ENCODE measurements around the gene CHST11.

The CHST11 gene

GRCh38 chr12:104485651-104486362 is 29.1 kb downstream of the CHST11 start:
- no peaks in the 10 kb centered on the region for H3K9me3 ChIP-seq (ENCODE audit: control insufficient read depth, insufficient read depth, low read length)
- no peaks in the 10 kb centered on the region for H3F3A ChIP-seq (ENCODE audit: control insufficient read depth, insufficient read depth)
- no peaks in the 10 kb centered on the region for H3K36me3 ChIP-seq (ENCODE audit: control insufficient read depth, low read length)
- peaks cover 29% of the 10 kb centered on the region for H3K79me2 ChIP-seq (ENCODE audit: control insufficient read depth, low read length)
- peak overlapping the region; percentile 15; the same call in 1 of the 2 replicates for H3K27ac ChIP-seq (ENCODE audit: low read depth, low read length)
- TF ChIP-seq CTCF (IDR thresholded peaks at IDR 0.05; ENCODE audit: low read depth, low read length, poor library complexity, severe bottlenecking): no peak
- TF ChIP-seq EZH2phosphoT487 (IDR thresholded peaks at IDR 0.05; ENCODE audit: borderline replicate concordance, low read length): no peak
- peaks cover 73% of the 10 kb centered on the region for H3K4me1 ChIP-seq (ENCODE audit: control insufficient read depth, low read length)
- H3K9me2 ChIP-seq (replicated peaks; ENCODE audit: control insufficient read depth, low read length): no peaks in the 10 kb centered on the region
- H3K4me2 ChIP-seq (ENCODE audit: low read length): peak overlapping the region; percentile 70
- H4K20me1 ChIP-seq (ENCODE audit: control insufficient read depth, insufficient read depth, low read depth, low read length): no peaks in the 10 kb centered on the region
- no peaks in the 10 kb centered on the region for H3K27me3 ChIP-seq (ENCODE audit: control insufficient read depth, low read length)
- peak overlapping the region; percentile 21 for H3K4me3 ChIP-seq (ENCODE audit: low read length)

- Histone ChIP-seq H3K4me2 (ENCODE audit: low read length) (peak overlapping the region; percentile 70), H3K27me3 (ENCODE audit: control insufficient read depth, low read length) (no peaks in the 10 kb centered on the region), H3K27ac (ENCODE audit: low read depth, low read length) (no peak overlapping the region), H3K36me3 (ENCODE audit: control insufficient read depth, low read length) (no peaks in the 10 kb centered on the region), H3K4me1 (ENCODE audit: control insufficient read depth, low read length) (peaks cover 73% of the 10 kb centered on the region), H4K20me1 (ENCODE audit: control insufficient read depth, insufficient read depth, low read depth, low read length) (no peaks in the 10 kb centered on the region), H3K9me3 (ENCODE audit: control insufficient read depth, insufficient read depth, low read length) (no peaks in the 10 kb centered on the region), H3K79me2 (ENCODE audit: control insufficient read depth, low read length) (peaks cover 29% of the 10 kb centered on the region), H3F3A (ENCODE audit: control insufficient read depth, insufficient read depth) (no peaks in the 10 kb centered on the region), H3K9me2 (replicated peaks; ENCODE audit: control insufficient read depth, low read length) (no peaks in the 10 kb centered on the region), H3K4me3 (ENCODE audit: low read length) (no peak overlapping the region)
- TF ChIP-seq CTCF (IDR thresholded peaks at IDR 0.05; ENCODE audit: low read depth, low read length, poor library complexity, severe bottlenecking): no peak
- TF ChIP-seq EZH2phosphoT487 (IDR thresholded peaks at IDR 0.05; ENCODE audit: borderline replicate concordance, low read length): no peak
These were observed 29.6 kb downstream of the CHST11 start for GRCh38 chr12:104486363-104486750.

GRCh38 chr12:104486943-104487819 is 30.4 kb downstream of the CHST11 start:
- peaks cover 72% of the 10 kb centered on the region for H3K4me1 ChIP-seq (ENCODE audit: control insufficient read depth, low read length)
- H3K4me3 ChIP-seq (ENCODE audit: low read length): no peak overlapping the region
- no peak for TF ChIP-seq CTCF (IDR thresholded peaks at IDR 0.05; ENCODE audit: low read depth, low read length, poor library complexity, severe bottlenecking)
- TF ChIP-seq EZH2phosphoT487 (IDR thresholded peaks at IDR 0.05; ENCODE audit: borderline replicate concordance, low read length): no peak
- no peaks in the 10 kb centered on the region for H3F3A ChIP-seq (ENCODE audit: control insufficient read depth, insufficient read depth)
- peaks cover 33% of the 10 kb centered on the region for H3K79me2 ChIP-seq (ENCODE audit: control insufficient read depth, low read length)
- no peaks in the 10 kb centered on the region for H4K20me1 ChIP-seq (ENCODE audit: control insufficient read depth, insufficient read depth, low read depth, low read length)
- H3K9me2 ChIP-seq (replicated peaks; ENCODE audit: control insufficient read depth, low read length): no peaks in the 10 kb centered on the region
- H3K27ac ChIP-seq (ENCODE audit: low read depth, low read length): no peak overlapping the region
- H3K9me3 ChIP-seq (ENCODE audit: control insufficient read depth, insufficient read depth, low read length): no peaks in the 10 kb centered on the region
- no peak overlapping the region for H3K4me2 ChIP-seq (ENCODE audit: low read length)
- no peaks in the 10 kb centered on the region for H3K36me3 ChIP-seq (ENCODE audit: control insufficient read depth, low read length)
- H3K27me3 ChIP-seq (ENCODE audit: control insufficient read depth, low read length): no peaks in the 10 kb centered on the region

Measured in DOHH2 (cell line).